Measurements from ENCODE around the gene RHEX.

DNA sequence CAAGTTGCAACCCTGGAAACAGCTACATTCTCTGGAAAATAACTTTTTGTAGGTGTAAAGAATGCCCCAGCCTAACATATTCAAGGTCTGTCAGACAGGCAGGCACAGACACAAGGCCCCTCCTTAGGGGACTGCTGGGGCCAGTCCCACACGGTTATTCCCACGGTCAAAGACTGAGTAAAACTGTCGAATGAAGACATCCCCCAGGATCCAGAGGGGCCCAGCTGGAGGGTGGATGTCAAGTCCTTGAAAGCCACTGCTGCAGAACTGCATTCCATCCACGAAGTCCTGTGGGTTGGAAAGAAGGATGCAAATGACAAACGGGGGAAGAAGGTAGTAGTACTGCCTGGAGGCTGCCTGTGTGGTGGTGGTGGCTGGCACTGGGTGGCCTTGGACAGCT lies 42.9 kb upstream of the RHEX start:
- no peak for TF ChIP-seq EZH2 (IDR thresholded peaks at IDR 0.05; ENCODE audit: insufficient read depth, poor library complexity, severe bottlenecking)
- no peak for TF ChIP-seq EZH2phosphoT487 (IDR thresholded peaks at IDR 0.05; ENCODE audit: insufficient read depth, low read depth)
